ENCODE measurements around the gene UBL4B.

UBL4B gene

DNA sequence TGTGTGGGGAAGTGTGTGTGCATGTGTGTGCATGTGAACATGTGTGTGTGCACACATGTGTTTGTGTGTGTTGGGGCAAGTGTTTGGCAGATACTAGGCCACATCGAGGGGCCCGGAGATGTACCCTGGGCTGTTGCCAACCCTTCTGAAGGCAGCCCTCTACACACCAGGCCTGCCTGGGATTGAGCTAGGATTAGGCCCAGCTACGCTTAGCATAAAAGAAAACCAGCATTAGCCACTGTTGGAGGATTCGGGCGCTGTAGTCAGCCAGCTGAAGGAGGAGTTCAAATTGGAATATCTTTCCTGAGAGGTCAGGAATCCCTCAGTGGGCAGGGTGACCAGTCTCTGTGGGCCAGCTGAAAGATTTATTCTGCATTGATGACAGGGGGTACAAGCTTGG lies 31.2 kb upstream of the UBL4B start:
- TF ChIP-seq, protein P1, sequence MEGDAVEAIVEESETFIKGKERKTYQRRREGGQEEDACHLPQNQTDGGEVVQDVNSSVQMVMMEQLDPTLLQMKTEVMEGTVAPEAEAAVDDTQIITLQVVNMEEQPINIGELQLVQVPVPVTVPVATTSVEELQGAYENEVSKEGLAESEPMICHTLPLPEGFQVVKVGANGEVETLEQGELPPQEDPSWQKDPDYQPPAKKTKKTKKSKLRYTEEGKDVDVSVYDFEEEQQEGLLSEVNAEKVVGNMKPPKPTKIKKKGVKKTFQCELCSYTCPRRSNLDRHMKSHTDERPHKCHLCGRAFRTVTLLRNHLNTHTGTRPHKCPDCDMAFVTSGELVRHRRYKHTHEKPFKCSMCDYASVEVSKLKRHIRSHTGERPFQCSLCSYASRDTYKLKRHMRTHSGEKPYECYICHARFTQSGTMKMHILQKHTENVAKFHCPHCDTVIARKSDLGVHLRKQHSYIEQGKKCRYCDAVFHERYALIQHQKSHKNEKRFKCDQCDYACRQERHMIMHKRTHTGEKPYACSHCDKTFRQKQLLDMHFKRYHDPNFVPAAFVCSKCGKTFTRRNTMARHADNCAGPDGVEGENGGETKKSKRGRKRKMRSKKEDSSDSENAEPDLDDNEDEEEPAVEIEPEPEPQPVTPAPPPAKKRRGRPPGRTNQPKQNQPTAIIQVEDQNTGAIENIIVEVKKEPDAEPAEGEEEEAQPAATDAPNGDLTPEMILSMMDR (IDR thresholded peaks at IDR 0.05; ENCODE audit: low read depth, low read length): no peak
- no peak overlapping the region for H3K4me3 ChIP-seq (ENCODE audit: low read depth, low read length)

GRCh38 chr1:110082477-110082876 lies 29.8 kb upstream of the UBL4B start:
- TF ChIP-seq, protein P1 (IDR thresholded peaks at IDR 0.05; ENCODE audit: low read depth, low read length): no peak

GRCh38 chr1:110083061-110083865 lies 29.0 kb upstream of the UBL4B start:
- no peak overlapping the region for H3K4me3 ChIP-seq (ENCODE audit: low read depth, low read length)
- TF ChIP-seq, protein P1 (IDR thresholded peaks at IDR 0.05; ENCODE audit: low read depth, low read length): no peak

More at GRCh38 chr1:110082477-110082876, 29.8 kb upstream of the UBL4B start:
- H3K4me3 ChIP-seq (ENCODE audit: low read depth, low read length): no peak overlapping the region

DNA sequence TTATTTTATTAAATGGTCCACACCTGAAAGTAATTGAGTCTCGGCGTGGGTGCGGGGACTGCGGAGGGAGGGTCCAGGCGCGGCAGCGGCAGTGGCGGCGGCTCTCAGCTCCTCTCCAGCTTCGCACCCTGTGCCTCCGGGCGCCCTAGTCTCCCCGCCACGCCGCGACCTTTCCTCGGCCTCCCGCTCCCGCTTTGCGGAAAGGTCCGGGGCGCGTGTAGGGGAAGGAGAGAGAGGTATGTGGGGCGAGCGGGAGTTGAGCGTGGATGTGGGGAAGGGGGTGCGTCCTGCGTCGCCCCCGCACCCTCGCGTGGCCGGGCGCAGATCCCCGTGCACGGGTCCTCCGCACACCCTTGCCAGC lies 28.4 kb upstream of the UBL4B start:
- no peak overlapping the region for H3K4me3 ChIP-seq (ENCODE audit: low read depth, low read length)
- TF ChIP-seq, protein P1 (IDR thresholded peaks at IDR 0.05; ENCODE audit: low read depth, low read length): no peak

DNA sequence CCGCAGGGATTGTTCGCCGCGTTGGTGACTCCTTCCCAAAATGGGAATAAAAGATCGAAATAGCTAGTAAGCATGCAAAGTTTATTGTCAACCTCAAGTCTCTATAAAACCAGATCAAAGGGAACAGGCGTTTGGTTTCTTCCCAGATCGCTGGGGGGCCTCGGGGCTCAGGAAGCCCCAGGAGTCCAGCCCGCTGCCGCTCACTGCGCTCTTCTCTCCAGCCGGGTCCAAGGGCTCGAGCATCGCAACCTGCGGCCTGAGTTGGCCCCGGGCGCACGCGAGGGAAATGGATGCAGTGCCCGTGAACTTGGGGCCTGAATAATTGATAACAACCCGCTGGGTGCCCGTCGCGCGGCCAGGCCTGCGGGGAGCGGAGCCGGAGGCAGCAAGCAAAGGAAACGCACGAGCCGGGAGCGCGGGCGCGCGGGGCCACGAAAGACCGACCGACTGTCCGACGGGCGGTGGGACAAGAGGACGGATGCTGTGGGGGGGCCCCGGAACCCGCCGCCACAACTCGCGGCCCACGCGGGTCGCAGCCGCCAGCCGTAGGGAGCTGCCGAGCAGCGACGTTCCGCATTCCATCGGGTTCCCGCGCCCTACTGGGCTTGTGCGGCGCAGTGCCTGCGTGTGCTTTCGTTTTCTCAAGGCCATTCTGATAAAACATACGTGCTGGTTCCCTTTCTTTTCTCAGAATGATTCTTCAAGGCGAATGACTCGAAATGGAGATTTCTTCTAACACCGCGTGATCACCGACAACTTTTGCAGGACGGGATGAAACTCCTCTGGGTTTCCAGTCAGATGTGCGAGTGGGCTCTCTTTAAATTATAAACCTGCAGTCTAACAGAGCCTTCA lies 27.8 kb upstream of the UBL4B start:
- TF ChIP-seq, protein P1 (IDR thresholded peaks at IDR 0.05; ENCODE audit: low read depth, low read length): no peak
- peak overlapping the region; percentile 49 for H3K4me3 ChIP-seq (ENCODE audit: low read depth, low read length)

DNA sequence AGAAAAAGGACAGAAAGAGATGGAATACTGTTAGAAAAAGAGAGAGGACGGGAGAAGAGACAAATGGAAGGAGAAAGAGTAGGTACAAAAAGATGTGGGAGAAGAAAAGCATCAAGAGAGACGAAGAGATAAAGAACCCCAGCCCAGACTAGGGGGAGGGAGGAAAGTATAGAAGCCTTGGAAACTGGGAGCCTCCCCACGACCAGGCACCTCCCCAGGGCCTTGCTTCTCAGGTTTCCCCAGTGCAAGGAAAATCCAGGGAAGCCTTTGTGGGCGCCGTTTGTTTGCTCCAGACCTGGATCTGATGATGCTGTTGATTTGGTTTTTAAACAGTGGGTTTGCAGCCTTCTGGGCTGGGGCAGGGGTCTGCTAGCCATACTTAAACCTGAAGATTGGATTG lies 26.6 kb upstream of the UBL4B start:
- no peak overlapping the region for H3K4me3 ChIP-seq (ENCODE audit: low read depth, low read length)
- TF ChIP-seq, protein P1 (IDR thresholded peaks at IDR 0.05; ENCODE audit: low read depth, low read length): no peak

GRCh38 chr1:110086961-110087360 lies 25.3 kb upstream of the UBL4B start:
- TF ChIP-seq, protein P1 (IDR thresholded peaks at IDR 0.05; ENCODE audit: low read depth, low read length): no peak
- H3K4me3 ChIP-seq (ENCODE audit: low read depth, low read length): no peak overlapping the region
